Stimulated activated naive CD4-positive, alpha-beta T cell treated with Interleukin-2 at 50 U/mL for 16 hours (primary cell): ENCODE results near the gene TRIM47.
"Not testable (repeated sequence)": the region's sequence is repeated elsewhere in the genome, so short reads cannot be mapped to it uniquely, and the experiment has no call there.

Experiments used
- DNase-seq: peaks from one replicate; lab custom pipeline; 2025; lab: John Stamatoyannopoulos, UW

TRIM47 gene

GRCh38 chr17:75869282-75870141, 8.9 kb downstream of the TRIM47 start:
- DNase-seq = no peak

GRCh38 chr17:75868730-75869281, 9.6 kb downstream of the TRIM47 start:
- DNase-seq = not testable (repeated sequence)

- DNase-seq = not testable (repeated sequence)
Observed at GRCh38 chr17:75865404-75866188, 12.8 kb downstream of the TRIM47 start.

GRCh38 chr17:75864887-75865286, 13.5 kb downstream of the TRIM47 start:
- not testable (repeated sequence) for DNase-seq

GRCh38 chr17:75864448-75864871, 13.9 kb downstream of the TRIM47 start:
- DNase-seq = no peak

GRCh38 chr17:75861927-75862317, 16.5 kb downstream of the TRIM47 start:
- DNase-seq = no peak

- DNase-seq = not testable (repeated sequence)
Observed at GRCh38 chr17:75859358-75859757, 19.0 kb downstream of the TRIM47 start.

GRCh38 chr17:75856062-75856756, 22.2 kb downstream of the TRIM47 start:
- no peak for DNase-seq

- DNase-seq = peak; percentile 99
Observed at GRCh38 chr17:75855310-75856061, 22.9 kb downstream of the TRIM47 start, which contains the start of gene WBP2. TSS of gene WBP2 (minus strand) at chr17:75855335. CDS start at chr17:75855297, 38 bp downstream.

- no peak for DNase-seq
Observed at GRCh38 chr17:75854881-75855309, 23.5 kb downstream of the TRIM47 start.

GRCh38 chr17:75854101-75854748, 24.2 kb downstream of the TRIM47 start:
- DNase-seq = no peak

GRCh38 chr17:75853433-75853832, 24.9 kb downstream of the TRIM47 start:
- DNase-seq = no peak

GRCh38 chr17:75851693-75851991, 26.7 kb downstream of the TRIM47 start:
- not testable (repeated sequence) for DNase-seq

- DNase-seq = no peak
Observed at GRCh38 chr17:75850928-75851692, 27.3 kb downstream of the TRIM47 start.

- no peak for DNase-seq
Observed at GRCh38 chr17:75849724-75850123, 28.7 kb downstream of the TRIM47 start.

GRCh38 chr17:75849279-75849646, 29.1 kb downstream of the TRIM47 start:
- no peak for DNase-seq

GRCh38 chr17:75848523-75849278, 29.7 kb downstream of the TRIM47 start:
- DNase-seq = peak; percentile 80

GRCh38 chr17:75847614-75848522, 30.5 kb downstream of the TRIM47 start:
- DNase-seq = no peak
